Ishikawa (cell line): ENCODE results near the gene MICAL3.

Experiments
- CEBPB ChIP-seq: IDR thresholded peaks from 2 replicates; pipeline ENCODE4 v1.6.1; 2012
- CREB1 ChIP-seq: IDR thresholded peaks from 2 replicates; pipeline ENCODE4 v1.6.1; 2012; ENCODE audit warnings: low read depth
- EP300 ChIP-seq: IDR thresholded peaks from 2 replicates; pipeline ENCODE4 v1.6.1; 2012; ENCODE audit warnings: borderline replicate concordance
- MAX ChIP-seq: IDR thresholded peaks from 2 replicates; pipeline ENCODE4 v1.6.1; 2012
- NFIC ChIP-seq: IDR thresholded peaks from 2 replicates; pipeline ENCODE4 v1.6.1; 2012
- REST ChIP-seq: IDR thresholded peaks from 2 replicates; pipeline ENCODE4 v1.6.1; 2012; ENCODE audit warnings: low read depth, mild to moderate bottlenecking

- TF ChIP-seq CEBPB = no peak
- no peak for TF ChIP-seq CREB1
- TF ChIP-seq EP300 = no peak
- TF ChIP-seq NFIC = no peak
- no peak for TF ChIP-seq REST
- TF ChIP-seq MAX = no peak
Measured at GRCh38 chr22:17946662-17947367, 77.5 kb downstream of the MICAL3 start.
